H1 (cell line): Measurements from ENCODE around the gene EMID1. TPM values are rescaled to one million over a fixed set of nuclear protein-coding genes. Genes with fewer than 3 reads are reported as not detected.

ENCODE experiments used
- CTCF ChIA-PET: fragments of 300-600 bp; sonication (Branson Sonifier 250); formaldehyde crosslinking; loops from one replicate; lab custom pipeline; 2021; ENCODE audit not compliant: partially characterized antibody; lab: Charles Lee
- POLR2A ChIA-PET: fragments of 300-600 bp; sonication (Branson Sonifier 250); formaldehyde crosslinking; loops from one replicate; lab custom pipeline; 2021; ENCODE audit warnings: inconsistent platforms; ENCODE audit not compliant: partially characterized antibody; lab: Charles Lee
- DNase-seq, 2 experiments: peaks; one replicate each; pipeline versions ENCODE4 v3.0.0 to v3.0.0-alpha.2; 2010 to 2022; ENCODE audit warnings: low spot score in 2 of 2, low read depth in 1 of 2, mixed read lengths in 1 of 2
- FAIRE-seq: peaks from 2 replicates; lab custom pipeline; 2011; peaks lifted over from hg19 to GRCh38; lab: Jason Lieb, UNC
- H2AFZ ChIP-seq: 2 replicates; pipeline ENCODE4 v1.8.1; 2012; ENCODE audit warnings: low read length, inconsistent platforms
- H2AK5ac ChIP-seq: 2 replicates; pipeline ENCODE4 v1.6.1; 2013; ENCODE audit warnings: low read depth, low read length
- H2BK120ac ChIP-seq: replicated peaks from 2 replicates; pipeline ENCODE3; 2013; ENCODE audit warnings: low read depth, low read length, inconsistent platforms
- H2BK12ac ChIP-seq: 2 replicates; pipeline ENCODE4 v1.6.1; 2013; ENCODE audit warnings: low read depth, low read length
- H2BK15ac ChIP-seq: 2 replicates; pipeline ENCODE4 v1.6.1; 2013; ENCODE audit warnings: low read length
- H2BK20ac ChIP-seq: 2 replicates; pipeline ENCODE4 v1.6.1; 2013; ENCODE audit warnings: low read length
- H2BK5ac ChIP-seq: 2 replicates; pipeline ENCODE4 v1.6.1; 2013; ENCODE audit warnings: low read depth, low read length
- H3K14ac ChIP-seq: 2 replicates; pipeline ENCODE4 v1.6.1; 2013; ENCODE audit warnings: inconsistent platforms; ENCODE audit not compliant: insufficient read length
- H3K18ac ChIP-seq: 2 replicates; pipeline ENCODE4 v1.6.1; 2013; ENCODE audit warnings: low read length; ENCODE audit errors: extremely low read depth
- H3K23ac ChIP-seq: 2 replicates; pipeline ENCODE4 v1.6.1; 2013; ENCODE audit warnings: inconsistent platforms; ENCODE audit not compliant: insufficient read length
- H3K23me2 ChIP-seq: 2 replicates; pipeline ENCODE4 v1.6.1; 2013; ENCODE audit warnings: low read depth, low read length
- H3K27ac ChIP-seq: 2 replicates; pipeline ENCODE4 v1.6.1; 2011; ENCODE audit warnings: low read depth, low read length, inconsistent platforms
- H3K27me3 ChIP-seq, 4 experiments: replicated peaks in 1 of 4; 1 replicate in 1 of 4; 2 replicates in 3 of 4; pipeline versions ENCODE4 v1.6.1 to v1.8.1; 2011 to 2013; ENCODE audit warnings: low read length in 3 of 4, mild to moderate bottlenecking in 3 of 4, inconsistent platforms in 2 of 4, mixed read lengths in 2 of 4, moderate library complexity in 1 of 4; ENCODE audit not compliant: control insufficient read depth in 3 of 4, insufficient read depth in 3 of 4; ENCODE audit errors: extremely low read depth in 1 of 4
- H3K36me3 ChIP-seq, 4 experiments: 2 replicates each; pipeline versions ENCODE4 v1.6.1 to v1.8.1; 2011 to 2013; ENCODE audit warnings: mild to moderate bottlenecking in 4 of 4, low read length in 3 of 4, moderate library complexity in 2 of 4, control low read depth in 1 of 4, inconsistent platforms in 1 of 4; ENCODE audit not compliant: insufficient read depth in 4 of 4, control insufficient read depth in 2 of 4
- H3K4ac ChIP-seq: replicated peaks from 2 replicates; pipeline ENCODE3; 2013; ENCODE audit warnings: low read length, low read depth, mixed read lengths, inconsistent platforms; ENCODE audit not compliant: insufficient read length
- H3K4me1 ChIP-seq, 4 experiments: replicated peaks in 1 of 4; 1 replicate in 1 of 4; 2 replicates in 3 of 4; pipeline versions ENCODE4 v1.6.1 to v1.8.1; 2011 to 2013; ENCODE audit warnings: low read length in 3 of 4, inconsistent platforms in 2 of 4, mixed read lengths in 1 of 4; ENCODE audit not compliant: insufficient read depth in 4 of 4, control insufficient read depth in 3 of 4
- H3K4me2 ChIP-seq, 2 experiments: 2 replicates each; pipeline versions ENCODE4 v1.6.1 to v1.8.1; 2011 to 2013; ENCODE audit warnings: low read depth in 2 of 2, low read length in 2 of 2, control low read depth in 1 of 2, inconsistent platforms in 1 of 2, mild to moderate bottlenecking in 1 of 2; ENCODE audit not compliant: insufficient read depth in 1 of 2
- H3K4me3 ChIP-seq, 4 experiments: fragments of 200-600, 300-600 bp in 1 of 4; sonication (generic), shearing (Covaris generic), sonication (Bioruptor Twin) in 1 of 4; 2 replicates each; pipeline versions ENCODE4 v1.5.1 to v1.8.1; 2011 to 2016; ENCODE audit warnings: low read length in 4 of 4, low read depth in 3 of 4, control low read depth in 2 of 4, inconsistent platforms in 2 of 4, mild to moderate bottlenecking in 2 of 4, mixed read lengths in 1 of 4, moderate library complexity in 1 of 4; ENCODE audit not compliant: insufficient read depth in 2 of 4; ENCODE audit errors: extremely low read depth in 1 of 4
- H3K56ac ChIP-seq: replicated peaks from 2 replicates; pipeline ENCODE3; 2013; ENCODE audit warnings: low read depth, mild to moderate bottlenecking, mixed read lengths, low read length, inconsistent platforms; ENCODE audit not compliant: insufficient read length
- H3K79me1 ChIP-seq: 2 replicates; pipeline ENCODE4 v1.6.1; 2013; ENCODE audit warnings: low read depth, low read length, control low read depth
- H3K79me2 ChIP-seq, 2 experiments: 2 replicates each; pipeline versions ENCODE4 v1.6.1 to v1.8.1; 2012 to 2013; ENCODE audit warnings: low read length in 2 of 2, mild to moderate bottlenecking in 2 of 2, inconsistent platforms in 1 of 2; ENCODE audit not compliant: insufficient read depth in 2 of 2, control insufficient read depth in 1 of 2
- H3K9ac ChIP-seq, 4 experiments: replicated peaks in 1 of 4; 1 replicate in 1 of 4; 2 replicates in 3 of 4; pipeline versions ENCODE4 v1.6.1 to v1.8.1; 2011 to 2013; ENCODE audit warnings: low read depth in 3 of 4, low read length in 3 of 4, control low read depth in 2 of 4, mild to moderate bottlenecking in 2 of 4, moderate library complexity in 2 of 4, inconsistent platforms in 1 of 4; ENCODE audit errors: extremely low read depth in 1 of 4
- H3K9me3 ChIP-seq, 2 experiments: 2 replicates each; pipeline versions ENCODE4 v1.6.1 to v1.8.1; 2012 to 2013; ENCODE audit warnings: mild to moderate bottlenecking in 2 of 2, moderate library complexity in 2 of 2, control low read depth in 1 of 2, inconsistent platforms in 1 of 2, low read depth in 1 of 2, low read length in 1 of 2, mixed read lengths in 1 of 2; ENCODE audit not compliant: insufficient read depth in 2 of 2
- H4K20me1 ChIP-seq, 2 experiments: replicated peaks in 1 of 2; 2 replicates each; pipeline versions ENCODE3 to v1.8.1; 2011 to 2013; ENCODE audit warnings: inconsistent platforms in 2 of 2, low read length in 2 of 2, mild to moderate bottlenecking in 1 of 2; ENCODE audit not compliant: insufficient read depth in 2 of 2, control insufficient read depth in 1 of 2
- H4K5ac ChIP-seq: 2 replicates; pipeline ENCODE4 v1.6.1; 2013; ENCODE audit warnings: low read length, low read depth, mixed read lengths, inconsistent platforms; ENCODE audit not compliant: insufficient read length
- H4K8ac ChIP-seq: 2 replicates; pipeline ENCODE4 v1.8.0; 2013; ENCODE audit warnings: mild to moderate bottlenecking, moderate library complexity, low read length, inconsistent platforms; ENCODE audit not compliant: insufficient read depth; ENCODE audit errors: extremely low read depth
- H4K91ac ChIP-seq: replicated peaks from 2 replicates; pipeline ENCODE3; 2013; ENCODE audit warnings: low read length, mixed read lengths, inconsistent platforms; ENCODE audit not compliant: insufficient read length
- ATF2 ChIP-seq: IDR thresholded peaks from 2 replicates; pipeline ENCODE4 v1.6.1; 2012; ENCODE audit warnings: low read length, inconsistent platforms
- BCL11A ChIP-seq, 2 experiments: IDR thresholded peaks; one replicate each; pipeline ENCODE4 v1.6.1; 2011; ENCODE audit warnings: low read depth in 2 of 2, low read length in 2 of 2, mild to moderate bottlenecking in 2 of 2
- FOSL1 ChIP-seq: IDR thresholded peaks from 2 replicates; pipeline ENCODE4 v1.6.1; 2011; ENCODE audit warnings: mild to moderate bottlenecking, low read depth, low read length, moderate library complexity; ENCODE audit not compliant: insufficient read depth
- GABPA ChIP-seq: IDR thresholded peaks from 2 replicates; pipeline ENCODE4 v1.6.1; 2011; ENCODE audit warnings: mild to moderate bottlenecking, low read length, moderate library complexity, borderline replicate concordance; ENCODE audit not compliant: insufficient read depth
- MAFK ChIP-seq: IDR thresholded peaks from 2 replicates; pipeline ENCODE4 v1.6.1; 2012; ENCODE audit warnings: low read depth, mild to moderate bottlenecking, improper control_type of control experiment, low read length
- NRF1 ChIP-seq: IDR thresholded peaks from 2 replicates; pipeline ENCODE4 v1.6.1; 2011; ENCODE audit warnings: mild to moderate bottlenecking, low read depth, low read length, improper control_type of control experiment
- POLR2A ChIP-seq, 2 experiments: IDR thresholded peaks; 1 replicate in 1 of 2; 2 replicates in 1 of 2; pipeline ENCODE4 v1.6.1; 2011; ENCODE audit warnings: low read depth in 2 of 2, low read length in 2 of 2, mild to moderate bottlenecking in 2 of 2; ENCODE audit errors: control extremely low read depth in 1 of 2
- POLR2AphosphoS5 ChIP-seq: IDR thresholded peaks from 2 replicates; pipeline ENCODE4 v1.6.1; 2011; ENCODE audit warnings: low read depth, low read length
- RXRA ChIP-seq: IDR thresholded peaks from 2 replicates; pipeline ENCODE4 v1.6.1; 2011; ENCODE audit warnings: low read depth, mild to moderate bottlenecking, low read length, moderate library complexity; ENCODE audit not compliant: insufficient read depth
- SP1 ChIP-seq: IDR thresholded peaks from 2 replicates; pipeline ENCODE4 v1.6.1; 2011; ENCODE audit warnings: low read depth, low read length
- WGBS, 2 experiments: shearing (Covaris generic) in 1 of 2; methylation state at CpG; one replicate each; pipeline versions ENCODE4 v1.1.6 to v1.1.7; 2013 to 2015; ENCODE audit warnings: low lambda C conversion rate in 2 of 2, mixed read lengths in 2 of 2, inconsistent platforms in 1 of 2, low coverage in 1 of 2, missing lambda C conversion rate in 1 of 2; ENCODE audit not compliant: insufficient replicate concordance in 2 of 2, insufficient coverage in 1 of 2, insufficient read length in 1 of 2; ENCODE audit errors: extremely low coverage in 1 of 2, missing lambda C conversion rate in 1 of 2; 5-methylcytosine and 5-hydroxymethylcytosine counted together
- polyA plus RNA-seq, 7 experiments: library from polyadenylated mRNA; depleted of rRNA in 3 of 7; stranded (reverse) in 5 of 7; unstranded in 2 of 7; fragments of >200 nt in 5 of 7; fragments of 200-250 nt in 2 of 7; gene quantifications; 1 replicate in 5 of 7; 2 replicates in 1 of 7; 4 replicates in 1 of 7; pipeline versions ENCODE4 v1.2.1 to v1.2.3, GENCODE V29; 2011 to 2013; ENCODE audit warnings: missing spikeins in 2 of 7, mixed read lengths in 2 of 7
- total RNA-seq: library from RNA; stranded (reverse); fragmentation: NEBNext Ultra II Directional; extraction: Animal tissue kit (Norgen Biotek cat#: 25700); gene quantifications from 2 replicates; pipeline ENCODE4 v1.2.1, GENCODE V29; 2021

Gene EMID1
- total and polyA plus RNA-seq, 2 of the 8 experiments (the other 6 are each of a cell fraction or from before 2014, with no cell fraction given) = 3.9 to 7.4 TPM

- Histone ChIP-seq H3K56ac (no peak overlapping the region), H2BK120ac (no peak overlapping the region), H3K4ac (no peak overlapping the region), H3K9ac (no peak overlapping the region), H4K8ac (no peak overlapping the region), H2BK5ac (no peak overlapping the region), H3K79me1 (no peaks in the 10 kb centered on the region; the same call in 1 of the 2 replicates), H3K27me3 (no peaks in the 10 kb centered on the region), H3K23ac (no peak overlapping the region), H3K14ac (no peak overlapping the region), H4K20me1 (peaks cover 10 to 19% of the 10 kb centered on the region in 2 experiments), H2AFZ (no peak overlapping the region), H3K4me1 (peaks cover 0 to 6% (median 1%) of the 10 kb centered on the region in 4 experiments; a peak in 3 of 7 replicates), H3K4me2 (no peak overlapping the region), H3K4me3 (no peak overlapping the region), H4K5ac (no peak overlapping the region), H2BK12ac (no peak overlapping the region), H2BK15ac (no peak overlapping the region), H3K79me2 (no peaks in the 10 kb centered on the region), H2AK5ac (no peak overlapping the region), H2BK20ac (no peak overlapping the region), H4K91ac (no peak overlapping the region), H3K9me3 (no peaks in the 10 kb centered on the region), H3K27ac (no peak overlapping the region), H3K36me3 (peaks cover 37 to 50% (median 38%) of the 10 kb centered on the region in 4 experiments), H3K18ac (no peak overlapping the region), H3K23me2 (no peaks in the 10 kb centered on the region)
- FAIRE-seq (no peak), DNase-seq (peak in 1 of 2 experiments; percentile 52)
- 88% methylated on average over 10 of the region's 10 CpGs; no CpG with 5 or more reads in 1 of the 2 experiments for WGBS, 2 experiments
- ChIA-PET CTCF (interaction anchor here (1.3 to 4.8 kb wide), 3 partner anchors 11 to 27 kb away, joined by 4 to 41 read pairs (median 6); no protein-coding TSS in a partner anchor), POLR2A (interaction anchor here (0.5 to 9.1 kb wide), 12 partner anchors 8 to 275 kb away, joined by 3 to 147 read pairs (median 13); partner anchors contain the start of genes EWSR1, RASL10A and RHBDD3)
- TF ChIP-seq POLR2AphosphoS5 = peak; percentile 83
- TF ChIP-seq MAFK = no peak
- TF ChIP-seq RXRA = no peak
- TF ChIP-seq SP1 = no peak
- no peak for TF ChIP-seq FOSL1
- TF ChIP-seq ATF2 = peak; percentile 72; the same call in 1 of the 2 replicates
- TF ChIP-seq GABPA = no peak
- no peak for TF ChIP-seq NRF1
- no peak for TF ChIP-seq BCL11A (IDR thresholded peaks at IDR 0.05; ENCODE audit: low read depth in 2 of 2, low read length in 2 of 2)
- TF ChIP-seq POLR2A (IDR thresholded peaks at IDR 0.05; ENCODE audit: control extremely low read depth in 1 of 2, low read depth in 2 of 2, low read length in 2 of 2) = peak in 1 of 2 experiments; percentile 84; a peak in 2 of 3 replicates
These were observed 95.3 kb downstream of the EMID1 start for GRCh38 chr22:29300807-29301601.
